K562 (cell line): ENCODE measurements around the gene TLNRD1. TPM values are rescaled to one million over a fixed set of nuclear protein-coding genes. Genes with fewer than 3 reads are reported as not detected.
A peak's percentile ranks its signal among the peaks of the same experiment; 100 is the strongest.

ENCODE experiments used
- ATAC-seq: fragments of 200-7000 bp; cut with Tn5 transposase; 3 replicates; pipeline ENCODE4 v1.9.1; 2020; ENCODE audit warnings: moderate library complexity
- BruUV-seq: library from RNA; stranded (reverse); fragments of 400-500 nt; replicated peaks from 2 replicates; lab custom pipeline; 2021; lab: Mats Ljungman, UMichigan
- CTCF ChIA-PET: fragments of 300-600 bp; formaldehyde crosslinking; extraction: SDS; loops from one replicate; lab custom pipeline; 2021; ENCODE audit warnings: low intra/inter-chr PET ratio; lab: Yijun Ruan, JAX
- POLR2A ChIA-PET: fragments of 300-600, 350-650 bp; sonication (Branson Sonifier 250); formaldehyde crosslinking; extraction: SDS; loops from one replicate; lab custom pipeline; 2021; ENCODE audit warnings: antibody characterized with exemption, inconsistent platforms; lab: Yijun Ruan, JAX
- DNase-seq, 4 experiments: peaks; one replicate each; pipeline versions ENCODE4 v3.0.0 to v3.0.0-alpha.2; 2011 to 2018; ENCODE audit warnings: low spot score in 3 of 4, mixed read lengths in 3 of 4; ENCODE audit errors: extremely low read depth in 1 of 4
- FAIRE-seq: peaks from 2 replicates; lab custom pipeline; 2011; peaks lifted over from hg19 to GRCh38; lab: Jason Lieb, UNC
- H2AFZ ChIP-seq: 2 replicates; pipeline ENCODE4 v1.6.0; 2011; ENCODE audit warnings: low read depth, low read length, control low read depth, inconsistent platforms
- H3K27ac ChIP-seq: fragments of 200-600 bp; 3 replicates; pipeline ENCODE4 v1.8.0; 2011; ENCODE audit warnings: low read depth, mild to moderate bottlenecking, control low read depth, inconsistent platforms, low read length, moderate library complexity, mixed read lengths; ENCODE audit errors: extremely low read depth
- H3K27me3 ChIP-seq, 2 experiments: fragments of 300-600 bp in 1 of 2; 2 replicates in 1 of 2; 3 replicates in 1 of 2; pipeline versions ENCODE4 v1.6.0 to v1.8.0; 2011; ENCODE audit warnings: inconsistent platforms in 2 of 2, low read length in 2 of 2, mild to moderate bottlenecking in 1 of 2, mixed read lengths in 1 of 2, moderate library complexity in 1 of 2; ENCODE audit not compliant: control insufficient read depth in 2 of 2, insufficient read depth in 2 of 2
- H3K36me3 ChIP-seq: fragments of 300-600 bp; 3 replicates; pipeline ENCODE4 v1.8.0; 2011; ENCODE audit warnings: mild to moderate bottlenecking, low read length, inconsistent platforms; ENCODE audit not compliant: control insufficient read depth, insufficient read depth
- H3K4me1 ChIP-seq, 2 experiments: fragments of 200-600 bp in 1 of 2; replicated peaks in 1 of 2; 2 replicates in 1 of 2; 3 replicates in 1 of 2; pipeline versions ENCODE4 v1.5.1 to v1.8.0; 2011; ENCODE audit warnings: inconsistent platforms in 2 of 2, low read length in 2 of 2, mild to moderate bottlenecking in 1 of 2, mixed read lengths in 1 of 2, moderate library complexity in 1 of 2; ENCODE audit not compliant: control insufficient read depth in 2 of 2, insufficient read depth in 2 of 2
- H3K4me2 ChIP-seq: 2 replicates; pipeline ENCODE4 v1.6.1; 2011; ENCODE audit warnings: low read length, control low read depth, inconsistent platforms, mixed read lengths; ENCODE audit not compliant: insufficient read depth
- H3K4me3 ChIP-seq: fragments of 200-600 bp; sonication (generic), shearing (Covaris generic); 2 replicates; pipeline ENCODE4 v1.5.1; 2016; ENCODE audit warnings: control low read depth, inconsistent platforms
- H3K79me2 ChIP-seq: fragments of 200-600 bp; 3 replicates; pipeline ENCODE4 v1.8.0; 2011; ENCODE audit warnings: low read length, inconsistent platforms; ENCODE audit not compliant: control insufficient read depth, insufficient read depth
- H3K9ac ChIP-seq, 2 experiments: 2 replicates each; pipeline versions ENCODE4 v1.6.0 to v1.6.1; 2011; ENCODE audit warnings: low read depth in 2 of 2, low read length in 2 of 2, control low read depth in 1 of 2, inconsistent platforms in 1 of 2, mild to moderate bottlenecking in 1 of 2, mixed read lengths in 1 of 2; ENCODE audit not compliant: insufficient read depth in 1 of 2
- H3K9me1 ChIP-seq: one replicate; pipeline ENCODE4 v1.6.0; 2011; ENCODE audit warnings: inconsistent platforms, mild to moderate bottlenecking, low read length, moderate library complexity; ENCODE audit not compliant: control insufficient read depth, insufficient read depth
- H3K9me3 ChIP-seq: replicated peaks from 2 replicates; pipeline ENCODE4 v1.5.1; 2011; ENCODE audit warnings: low read depth, low read length, inconsistent platforms; ENCODE audit not compliant: control insufficient read depth, insufficient read depth
- H4K20me1 ChIP-seq: replicated peaks from 2 replicates; pipeline ENCODE4 v1.6.1; 2011; ENCODE audit warnings: low read length, inconsistent platforms, mixed read lengths; ENCODE audit not compliant: control insufficient read depth, insufficient read depth
- BACH1 ChIP-seq: fragments of 200-800 bp; sonication (Bioruptor generic); IDR thresholded peaks from 2 replicates; pipeline ENCODE4 v1.6.1; 2016; ENCODE audit warnings: missing genetic modification characterization, missing compliant biosample characterization
- CHD4 ChIP-seq: fragments of 200-600 bp; sonication (generic); IDR thresholded peaks from 3 replicates; pipeline ENCODE4 v1.6.1; 2012; ENCODE audit warnings: low read depth, mild to moderate bottlenecking, mixed read lengths, low read length, inconsistent platforms; ENCODE audit not compliant: insufficient read depth, insufficient replicate concordance, poor library complexity, severe bottlenecking
- CXXC5 ChIP-seq: fragments of 250-450 bp; sonication (Bioruptor Pico); IDR thresholded peaks from 2 replicates; pipeline ENCODE4 v1.8.0; 2022; ENCODE audit warnings: inconsistent platforms, mild to moderate bottlenecking, moderate library complexity
- FOSL1 ChIP-seq: fragments of 200-800 bp; sonication (Bioruptor generic); conservative IDR thresholded peaks from 2 replicates; pipeline ENCODE4 v1.6.1; 2016; ENCODE audit warnings: missing genetic modification characterization, missing compliant biosample characterization
- FOXP1 ChIP-seq: sonication (generic); formaldehyde crosslinking; IDR thresholded peaks from 2 replicates; pipeline ENCODE4 v1.8.0; 2022; ENCODE audit warnings: mild to moderate bottlenecking, missing genetic modification reagents
- HOXB6 ChIP-seq: fragments of 250-450 bp; sonication (Bioruptor Pico); IDR thresholded peaks from 2 replicates; pipeline ENCODE4 v1.5.1; 2022; ENCODE audit warnings: mild to moderate bottlenecking, borderline replicate concordance
- NFATC3 ChIP-seq: fragments of 450-650 bp; IDR thresholded peaks from 2 replicates; pipeline ENCODE4 v1.6.1; 2017; ENCODE audit warnings: mild to moderate bottlenecking
- NFYB ChIP-seq: IDR thresholded peaks from 2 replicates; pipeline ENCODE4 v1.6.1; 2011; ENCODE audit warnings: mild to moderate bottlenecking, moderate library complexity; ENCODE audit not compliant: insufficient read length; ENCODE audit errors: extremely low read depth
- RAD21 ChIP-seq, 2 experiments: fragments of 250-450 bp in 1 of 2; fragments of 450-650 bp in 1 of 2; sonication (Bioruptor Pico) in 1 of 2; formaldehyde crosslinking in 1 of 2; IDR thresholded peaks in 1 of 2; conservative IDR thresholded peaks in 1 of 2; 2 replicates each; pipeline versions ENCODE4 v1.4.0 to v1.8.0; 2020 to 2022; ENCODE audit warnings: mild to moderate bottlenecking in 2 of 2, moderate library complexity in 1 of 2
- SIN3A ChIP-seq, 2 experiments: fragments of 150-350 bp in 1 of 2; IDR thresholded peaks; 2 replicates each; pipeline ENCODE4 v1.6.1; 2011 to 2016; ENCODE audit warnings: borderline replicate concordance in 2 of 2, low read depth in 2 of 2, low read length in 2 of 2, mild to moderate bottlenecking in 2 of 2, moderate library complexity in 2 of 2; ENCODE audit not compliant: control insufficient read depth in 1 of 2
- SLC30A9 ChIP-seq: fragments of 250-450 bp; sonication (Bioruptor Pico); IDR thresholded peaks from 2 replicates; pipeline ENCODE4 v1.8.0; 2022; ENCODE audit warnings: mild to moderate bottlenecking, moderate library complexity
- SRSF3 ChIP-seq: fragments of 200-400 bp; formaldehyde crosslinking; IDR thresholded peaks from 2 replicates; pipeline ENCODE4 v1.6.1; 2016; ENCODE audit warnings: mild to moderate bottlenecking, low read length, moderate library complexity; ENCODE audit not compliant: insufficient read depth
- WHSC1 ChIP-seq: IDR thresholded peaks from one replicate; pipeline ENCODE4 v1.6.1; 2012; ENCODE audit warnings: low read length, control low read depth, inconsistent platforms
- ZNF764 ChIP-seq: fragments of 250-450 bp; sonication (Bioruptor Pico); IDR thresholded peaks from 2 replicates; pipeline ENCODE4 v1.4.0; 2020; ENCODE audit warnings: low read depth, mild to moderate bottlenecking, moderate library complexity
- WGBS: fragments of 100-300 bp; shearing (Covaris generic); methylation state at CpG from one replicate; pipeline ENCODE4 v1.1.6; 2016; ENCODE audit warnings: low coverage, mixed read lengths; ENCODE audit not compliant: insufficient coverage; ENCODE audit errors: missing lambda C conversion rate; 5-methylcytosine and 5-hydroxymethylcytosine counted together
- in situ Hi-C: fragments of 300-500 bp; cut with MboI; formaldehyde crosslinking; loops from 4 replicates; pipeline ENCODE4 v1.15.0; 2018; ENCODE audit warnings: inconsistent platforms, mixed read lengths
- intact Hi-C: fragments of 100-400 bp; cut with micrococcal nuclease; formaldehyde crosslinking; loops from 2 replicates; pipeline ENCODE4 v1.14.2; 2022
- polyA plus RNA-seq, 8 experiments: library from polyadenylated mRNA; depleted of rRNA in 4 of 8; stranded (reverse) in 5 of 8; unstranded in 3 of 8; fragments of >200 nt; fragmentation: Nextera tagmentation in 2 of 8; fragmentation: Illumina TruSeq in 1 of 8; extraction: Ambion mirVana in 2 of 8; extraction: Trizol in 1 of 8; gene quantifications; 2 replicates each; pipeline versions ENCODE4 v1.2.1 to v1.2.3, GENCODE V29; 2011 to 2014; ENCODE audit warnings: inconsistent platforms in 1 of 8, missing spikeins in 1 of 8
- total RNA-seq, 7 experiments: library from RNA; depleted of rRNA in 6 of 7; stranded (reverse); fragments of >200 nt in 6 of 7; fragmentation: Illumina TruSeq in 2 of 7; extraction: Trizol in 2 of 7; gene quantifications; 2 replicates each; pipeline versions ENCODE4 v1.2.1 to v1.2.3, GENCODE V29; 2011 to 2021; ENCODE audit warnings: low replicate concordance in 1 of 7
- TF ChIP-seq, protein P1 (sequence below): fragments of 450-650 bp; IDR thresholded peaks from 2 replicates; pipeline ENCODE4 v1.6.1; 2016; ENCODE audit warnings: mild to moderate bottlenecking
- TF ChIP-seq, protein P2 (sequence below): sonication (generic); formaldehyde crosslinking; IDR thresholded peaks from 2 replicates; pipeline ENCODE4 v1.8.0; 2022; ENCODE audit warnings: mild to moderate bottlenecking, missing genetic modification reagents

The TLNRD1 gene
- total and polyA plus RNA-seq, 9 of the 15 experiments (the other 6 are each of a cell fraction or from before 2014, with no cell fraction given), result 1.1 to 33.1 (median 5.7) TPM

DNA sequence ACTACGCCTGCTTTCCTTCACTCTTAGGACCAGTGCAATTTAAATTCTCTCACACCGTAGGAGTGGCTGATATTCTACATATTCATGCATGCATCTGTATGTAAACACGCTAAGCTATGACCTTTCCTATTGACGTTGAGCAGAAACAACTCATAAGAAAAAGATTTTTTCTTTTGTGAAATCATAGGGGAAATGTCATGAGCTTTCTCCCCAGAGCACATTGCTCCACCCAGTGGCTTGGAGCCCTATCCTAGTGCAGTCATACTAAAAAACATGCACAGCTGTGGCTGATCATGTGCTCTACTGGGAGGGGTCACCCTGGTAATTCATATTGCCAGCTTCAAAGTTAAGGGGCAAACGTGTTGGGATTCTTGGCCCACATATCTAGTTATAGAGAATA is 9.3 kb upstream of the TLNRD1 start (continued):
- TF ChIP-seq SIN3A (IDR thresholded peaks at IDR 0.05; ENCODE audit: borderline replicate concordance in 2 of 2, control insufficient read depth in 1 of 2, low read depth in 2 of 2, low read length in 2 of 2) (peak in 1 of 2 experiments; percentile 44; a peak in 1 of 4 replicates), FOXP1 (CRISPR knock-in tag) (peak; percentile 39; the same call in 1 of the 2 replicates), BACH1 (tag) (peak; percentile 31; the same call in 1 of the 2 replicates), FOSL1 (tag) (peak; percentile 29)
- TF ChIP-seq, protein P1, sequence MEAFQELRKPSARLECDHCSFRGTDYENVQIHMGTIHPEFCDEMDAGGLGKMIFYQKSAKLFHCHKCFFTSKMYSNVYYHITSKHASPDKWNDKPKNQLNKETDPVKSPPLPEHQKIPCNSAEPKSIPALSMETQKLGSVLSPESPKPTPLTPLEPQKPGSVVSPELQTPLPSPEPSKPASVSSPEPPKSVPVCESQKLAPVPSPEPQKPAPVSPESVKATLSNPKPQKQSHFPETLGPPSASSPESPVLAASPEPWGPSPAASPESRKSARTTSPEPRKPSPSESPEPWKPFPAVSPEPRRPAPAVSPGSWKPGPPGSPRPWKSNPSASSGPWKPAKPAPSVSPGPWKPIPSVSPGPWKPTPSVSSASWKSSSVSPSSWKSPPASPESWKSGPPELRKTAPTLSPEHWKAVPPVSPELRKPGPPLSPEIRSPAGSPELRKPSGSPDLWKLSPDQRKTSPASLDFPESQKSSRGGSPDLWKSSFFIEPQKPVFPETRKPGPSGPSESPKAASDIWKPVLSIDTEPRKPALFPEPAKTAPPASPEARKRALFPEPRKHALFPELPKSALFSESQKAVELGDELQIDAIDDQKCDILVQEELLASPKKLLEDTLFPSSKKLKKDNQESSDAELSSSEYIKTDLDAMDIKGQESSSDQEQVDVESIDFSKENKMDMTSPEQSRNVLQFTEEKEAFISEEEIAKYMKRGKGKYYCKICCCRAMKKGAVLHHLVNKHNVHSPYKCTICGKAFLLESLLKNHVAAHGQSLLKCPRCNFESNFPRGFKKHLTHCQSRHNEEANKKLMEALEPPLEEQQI, result 0 out of 2 replicates have a peak, but pooled peaks have one; percentile 12
- TF ChIP-seq, all 486 proteins: peak for 26

DNA sequence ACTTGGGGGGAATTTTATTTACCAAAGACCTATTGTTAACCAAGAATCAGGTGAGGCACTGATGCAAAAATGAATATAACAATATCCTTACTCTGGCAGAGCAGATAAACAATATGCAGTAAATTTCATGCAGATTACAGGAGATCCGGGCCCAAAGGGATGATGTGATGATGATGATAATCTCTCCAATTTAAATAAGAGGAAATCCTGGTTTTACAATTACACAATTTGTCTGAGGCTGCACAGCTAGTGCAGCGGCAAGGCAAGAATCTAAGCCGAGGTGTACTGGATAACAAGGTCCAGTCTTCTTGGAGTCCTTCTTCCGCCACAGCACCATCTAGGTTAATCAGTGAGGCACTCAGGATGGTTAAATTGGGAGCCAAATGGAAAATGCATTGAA is 8.7 kb upstream of the TLNRD1 start:
- WGBS, result 66% methylated on average over 4 of the region's 4 CpGs
- no peak for FAIRE-seq
- in situ Hi-C loops, result no loop called here
- no peak for TF ChIP-seq ZNF764 (CRISPR knock-in tag)
- no peak; the same call in 1 of the 2 replicates for TF ChIP-seq CXXC5 (CRISPR knock-in tag)
- no peak for TF ChIP-seq WHSC1
- TF ChIP-seq CHD4, result no peak
- no peak for TF ChIP-seq HOXB6
- TF ChIP-seq NFYB, result no peak
- TF ChIP-seq, protein P2, sequence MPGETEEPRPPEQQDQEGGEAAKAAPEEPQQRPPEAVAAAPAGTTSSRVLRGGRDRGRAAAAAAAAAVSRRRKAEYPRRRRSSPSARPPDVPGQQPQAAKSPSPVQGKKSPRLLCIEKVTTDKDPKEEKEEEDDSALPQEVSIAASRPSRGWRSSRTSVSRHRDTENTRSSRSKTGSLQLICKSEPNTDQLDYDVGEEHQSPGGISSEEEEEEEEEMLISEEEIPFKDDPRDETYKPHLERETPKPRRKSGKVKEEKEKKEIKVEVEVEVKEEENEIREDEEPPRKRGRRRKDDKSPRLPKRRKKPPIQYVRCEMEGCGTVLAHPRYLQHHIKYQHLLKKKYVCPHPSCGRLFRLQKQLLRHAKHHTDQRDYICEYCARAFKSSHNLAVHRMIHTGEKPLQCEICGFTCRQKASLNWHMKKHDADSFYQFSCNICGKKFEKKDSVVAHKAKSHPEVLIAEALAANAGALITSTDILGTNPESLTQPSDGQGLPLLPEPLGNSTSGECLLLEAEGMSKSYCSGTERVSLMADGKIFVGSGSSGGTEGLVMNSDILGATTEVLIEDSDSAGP (CRISPR knock-in tag), result no peak
- no peak for TF ChIP-seq SRSF3
- no peak for TF ChIP-seq RAD21 (CRISPR knock-in tag; conservative IDR thresholded peaks at IDR 0.05 in 1 of 2, IDR thresholded peaks at IDR 0.05 in 1 of 2)
- TF ChIP-seq NFATC3, result no peak
- no peak for TF ChIP-seq SLC30A9 (CRISPR knock-in tag)

More for the DNA sequence above, 8.7 kb upstream of the TLNRD1 start:
- CTCF ChIA-PET, result interaction anchor here (0.6 to 0.7 kb wide), 2 partner anchors 185 to 1652 kb away, joined by 3 read pairs; no protein-coding TSS in a partner anchor
- POLR2A ChIA-PET, result interaction anchor here (0.7 to 1.4 kb wide), 3 partner anchors 56 to 307 kb away, joined by 3 to 5 read pairs (median 3); no protein-coding TSS in a partner anchor
- H2AFZ ChIP-seq, result peak overlapping the region; percentile 87
- peaks cover 0 to 28% of the 10 kb centered on the region in 2 experiments; a peak in 4 of 5 replicates for H3K4me1 ChIP-seq
- intact Hi-C loops, result no loop called here
- no peak overlapping the region for H3K4me3 ChIP-seq
- BruUV-seq, result no TSS peak
- H3K79me2 ChIP-seq, result peaks cover 25% of the 10 kb centered on the region
- H4K20me1 ChIP-seq, result peaks cover 7% of the 10 kb centered on the region; the same call in 1 of the 2 replicates
- no peaks in the 10 kb centered on the region for H3K27me3 ChIP-seq
- peaks cover 7% of the 10 kb centered on the region; the same call in 1 of the 3 replicates for H3K36me3 ChIP-seq
- H3K9ac ChIP-seq, result no peak overlapping the region
- H3K9me1 ChIP-seq, result no peaks in the 10 kb centered on the region
- no peak overlapping the region for H3K27ac ChIP-seq
- ATAC-seq (no peak), DNase-seq (no peak)
- H3K4me2 ChIP-seq, result peak overlapping the region; percentile 74; the same call in 1 of the 2 replicates
- H3K9me3 ChIP-seq, result no peaks in the 10 kb centered on the region
